SK-N-SH (cell line): ENCODE data around the gene CFAP74. TPM values are rescaled to one million over a fixed set of nuclear protein-coding genes. Genes with fewer than 3 reads are reported as not detected.

Experiments used
- CTCF ChIA-PET: fragments of 300-600, 350-600 bp; formaldehyde crosslinking; extraction: SDS; loops from one replicate; lab custom pipeline; 2021; lab: Yijun Ruan, JAX
- POLR2A ChIA-PET: fragments of 350-600 bp; sonication (Branson Sonifier 250); formaldehyde crosslinking; extraction: SDS; loops from one replicate; lab custom pipeline; 2020; ENCODE audit warnings: antibody characterized with exemption, inconsistent platforms; lab: Yijun Ruan, JAX
- DNase-seq: peaks from one replicate; pipeline ENCODE4 v3.0.0; 2012
- H2AFZ ChIP-seq: fragments of 200-600 bp; sonication (generic); 2 replicates; pipeline ENCODE4 v1.8.1; 2016; ENCODE audit warnings: antibody characterized with exemption, mild to moderate bottlenecking, low read depth
- H3F3A ChIP-seq: fragments of 200-600 bp; sonication (generic); replicated peaks from 2 replicates; pipeline ENCODE3; 2016; ENCODE audit warnings: antibody characterized with exemption, mild to moderate bottlenecking; ENCODE audit not compliant: insufficient read depth
- H3K27ac ChIP-seq, 2 experiments: fragments of 200-500 bp in 1 of 2; fragments of 200-600 bp in 1 of 2; sonication (Bioruptor generic) in 1 of 2; sonication (generic), shearing (Covaris generic) in 1 of 2; 2 replicates each; pipeline versions ENCODE4 v1.5.1 to v1.6.1; 2014 to 2016; ENCODE audit warnings: low read depth in 2 of 2, inconsistent platforms in 1 of 2, low read length in 1 of 2, mild to moderate bottlenecking in 1 of 2, mixed read lengths in 1 of 2
- H3K27me3 ChIP-seq: fragments of 200-600 bp; sonication (generic), shearing (Covaris generic); 2 replicates; pipeline ENCODE4 v1.6.1; 2016; ENCODE audit warnings: mixed run types; ENCODE audit not compliant: insufficient read depth
- H3K36me3 ChIP-seq, 2 experiments: fragments of 200-500 bp in 1 of 2; fragments of 200-600 bp in 1 of 2; sonication (Bioruptor generic) in 1 of 2; sonication (generic) in 1 of 2; replicated peaks in 1 of 2; 2 replicates each; pipeline versions ENCODE3 to v1.5.1; 2014 to 2016; ENCODE audit warnings: low read length in 1 of 2, mild to moderate bottlenecking in 1 of 2; ENCODE audit not compliant: insufficient read depth in 2 of 2, control insufficient read depth in 1 of 2
- H3K4me1 ChIP-seq, 2 experiments: fragments of 200-500 bp in 1 of 2; fragments of 200-600 bp in 1 of 2; sonication (Bioruptor generic) in 1 of 2; sonication (generic), shearing (Covaris generic) in 1 of 2; 2 replicates each; pipeline versions ENCODE4 v1.5.1 to v1.6.1; 2014 to 2016; ENCODE audit warnings: low read depth in 1 of 2, low read length in 1 of 2, mixed run types in 1 of 2; ENCODE audit not compliant: insufficient read depth in 2 of 2, control insufficient read depth in 1 of 2
- H3K4me2 ChIP-seq: fragments of 200-600 bp; sonication (generic), shearing (Covaris generic); 2 replicates; pipeline ENCODE4 v1.6.1; 2017; ENCODE audit warnings: mixed run types
- H3K4me3 ChIP-seq, 2 experiments: fragments of 200-500 bp in 1 of 2; fragments of 200-600 bp in 1 of 2; sonication (Bioruptor generic) in 1 of 2; sonication (generic), shearing (Covaris generic) in 1 of 2; 2 replicates each; pipeline versions ENCODE4 v1.5.1 to v1.8.1; 2014 to 2016; ENCODE audit warnings: low read depth in 2 of 2, inconsistent platforms in 1 of 2, low read length in 1 of 2, mild to moderate bottlenecking in 1 of 2, mixed read lengths in 1 of 2, moderate library complexity in 1 of 2
- H3K79me2 ChIP-seq: fragments of 200-600 bp; sonication (generic); 2 replicates; pipeline ENCODE4 v1.8.1; 2017; ENCODE audit warnings: mild to moderate bottlenecking; ENCODE audit not compliant: insufficient read depth
- H3K9ac ChIP-seq: fragments of 200-600 bp; sonication (generic); 2 replicates; pipeline ENCODE4 v1.6.1; 2017; ENCODE audit warnings: mixed run types
- H3K9me2 ChIP-seq: fragments of 200-600 bp; sonication (generic); 2 replicates; pipeline ENCODE4 v1.6.1; 2017; ENCODE audit warnings: mixed run types
- H3K9me3 ChIP-seq: fragments of 200-600 bp; sonication (generic); 2 replicates; pipeline ENCODE4 v1.6.1; 2017; ENCODE audit warnings: mixed run types, mild to moderate bottlenecking, moderate library complexity
- H4K20me1 ChIP-seq: fragments of 200-600 bp; sonication (generic); 2 replicates; pipeline ENCODE4 v1.6.1; 2017; ENCODE audit warnings: mild to moderate bottlenecking, mixed run types; ENCODE audit not compliant: insufficient read depth
- EP300 ChIP-seq, 2 experiments: IDR thresholded peaks; 2 replicates each; pipeline versions ENCODE4 v1.4.0 to v1.6.1; 2012; ENCODE audit warnings: borderline replicate concordance in 1 of 2, low read depth in 1 of 2, low read length in 1 of 2
- EZH2phosphoT487 ChIP-seq: fragments of 200-600 bp; sonication (generic); IDR thresholded peaks from 2 replicates; pipeline ENCODE4 v1.6.1; 2017; ENCODE audit warnings: low read depth, mixed run types, mild to moderate bottlenecking, antibody characterized with exemption, moderate library complexity, borderline replicate concordance
- FOSL2 ChIP-seq: IDR thresholded peaks from 2 replicates; pipeline ENCODE4 v1.4.0; 2012; ENCODE audit warnings: low read depth, mild to moderate bottlenecking, moderate library complexity, borderline replicate concordance
- FOXM1 ChIP-seq: IDR thresholded peaks from 2 replicates; pipeline ENCODE4 v1.4.0; 2012; ENCODE audit warnings: low read depth, mild to moderate bottlenecking
- GABPA ChIP-seq: IDR thresholded peaks from 2 replicates; pipeline ENCODE4 v1.4.0; 2012; ENCODE audit warnings: low read depth, mild to moderate bottlenecking
- GATA2 ChIP-seq: sonication (generic); formaldehyde crosslinking; IDR thresholded peaks from 2 replicates; pipeline ENCODE4 v1.5.0; 2020; ENCODE audit warnings: mild to moderate bottlenecking, missing genetic modification reagents
- IRF3 ChIP-seq: fragments of 150-350 bp; IDR thresholded peaks from 2 replicates; pipeline ENCODE4 v1.6.1; 2016; ENCODE audit warnings: mild to moderate bottlenecking, low read depth, low read length
- MAX ChIP-seq: IDR thresholded peaks from 2 replicates; pipeline ENCODE4 v1.4.0; 2012; ENCODE audit warnings: low read depth
- MEF2A ChIP-seq: IDR thresholded peaks from 2 replicates; pipeline ENCODE4 v1.4.0; 2012; ENCODE audit warnings: low read depth, borderline replicate concordance
- PBX3 ChIP-seq: IDR thresholded peaks from 2 replicates; pipeline ENCODE4; 2012
- RAD21 ChIP-seq: IDR thresholded peaks from 2 replicates; pipeline ENCODE4 v1.6.1; 2012; ENCODE audit warnings: mild to moderate bottlenecking, low read length
- RCOR1 ChIP-seq: fragments of 150-350 bp; IDR thresholded peaks from 2 replicates; pipeline ENCODE4 v1.6.1; 2017; ENCODE audit warnings: antibody characterized with exemption, low read length
- RFX5 ChIP-seq: IDR thresholded peaks from 2 replicates; pipeline ENCODE4 v1.6.1; 2012; ENCODE audit warnings: mild to moderate bottlenecking, improper control_type of control experiment, low read length
- RXRA ChIP-seq: IDR thresholded peaks from 2 replicates; pipeline ENCODE4 v1.4.0; 2012; ENCODE audit warnings: low read depth, mild to moderate bottlenecking, borderline replicate concordance
- SMC3 ChIP-seq: IDR thresholded peaks from 2 replicates; pipeline ENCODE4 v1.6.1; 2012; ENCODE audit warnings: low read depth, low read length, improper control_type of control experiment
- TEAD4 ChIP-seq: IDR thresholded peaks from 2 replicates; pipeline ENCODE4 v1.4.0; 2012; ENCODE audit warnings: mild to moderate bottlenecking, borderline replicate concordance; ENCODE audit not compliant: insufficient read depth
- USF1 ChIP-seq: IDR thresholded peaks from 2 replicates; pipeline ENCODE4 v1.4.0; 2012; ENCODE audit warnings: low read depth, borderline replicate concordance
- WGBS: methylation state at CpG from one replicate; pipeline ENCODE4 v1.1.6; 2017; ENCODE audit warnings: low lambda C conversion rate; 5-methylcytosine and 5-hydroxymethylcytosine counted together
- polyA plus RNA-seq, 3 experiments: library from polyadenylated mRNA; depleted of rRNA; stranded (reverse); fragments of >200 nt; gene quantifications; 2 replicates each; pipeline ENCODE4 v1.2.3, GENCODE V29; 2012

CFAP74 gene
- polyA plus RNA-seq, 1 of the 3 experiments (the other 2 are of a cell fraction), result not detected

- TF ChIP-seq IRF3 (no peak), RCOR1 (no peak), SMC3 (no peak), RFX5 (no peak), MAX (no peak), GATA2 (no peak), PBX3 (no peak), USF1 (no peak), EZH2phosphoT487 (no peak), MEF2A (no peak), TEAD4 (no peak), GABPA (no peak)
- ChIA-PET CTCF (interaction anchor here (1.1 to 1.3 kb wide), 2 partner anchors 44 to 61 kb away, joined by 3 to 4 read pairs; no protein-coding TSS in a partner anchor), POLR2A (no interaction called here)
- no peaks in the 10 kb centered on the region for H3K9me2 ChIP-seq
- H3F3A ChIP-seq, result no peaks in the 10 kb centered on the region
- H3K27ac ChIP-seq, result no peak overlapping the region
- H3K79me2 ChIP-seq, result no peaks in the 10 kb centered on the region
- WGBS, result 83% methylated on average over 18 of the region's 21 CpGs
- no peaks in the 10 kb centered on the region for H3K4me1 ChIP-seq
- no peaks in the 10 kb centered on the region for H3K9me3 ChIP-seq
- no peaks in the 10 kb centered on the region for H4K20me1 ChIP-seq
- no peak overlapping the region for H3K4me2 ChIP-seq
- peak; percentile 19 for DNase-seq
- H3K9ac ChIP-seq, result no peak overlapping the region
- no peaks in the 10 kb centered on the region for H3K36me3 ChIP-seq
- H2AFZ ChIP-seq, result no peak overlapping the region
- no peak overlapping the region for H3K4me3 ChIP-seq
- H3K27me3 ChIP-seq, result no peaks in the 10 kb centered on the region
Observed at GRCh38 chr1:2004856-2005255, 1.3 kb upstream of the CFAP74 start.

- no peaks in the 10 kb centered on the region for H3K9me3 ChIP-seq
- TF ChIP-seq MAX, result no peak
- TF ChIP-seq FOXM1, result no peak
- TF ChIP-seq RXRA, result no peak
- TF ChIP-seq FOSL2, result no peak
- no peak for TF ChIP-seq EP300 (IDR thresholded peaks at IDR 0.05; ENCODE audit: borderline replicate concordance in 1 of 2, low read depth in 1 of 2, low read length in 1 of 2)
- TF ChIP-seq RAD21, result no peak
- H3K36me3 ChIP-seq, result no peaks in the 10 kb centered on the region
- H3K27ac ChIP-seq, result no peak overlapping the region
- CTCF ChIA-PET, result interaction anchor here (1.1 to 1.4 kb wide), 3 partner anchors 41 to 45 kb away, joined by 3 to 4 read pairs (median 3); no protein-coding TSS in a partner anchor
- no peaks in the 10 kb centered on the region for H4K20me1 ChIP-seq
- H3K79me2 ChIP-seq, result no peaks in the 10 kb centered on the region
- 69% methylated on average over 12 of the region's 13 CpGs for WGBS
- H3K9me2 ChIP-seq, result no peaks in the 10 kb centered on the region
- no peaks in the 10 kb centered on the region for H3K27me3 ChIP-seq
- no peak for DNase-seq
- H3K4me1 ChIP-seq, result no peaks in the 10 kb centered on the region
- POLR2A ChIA-PET, result no interaction called here
- no peaks in the 10 kb centered on the region for H3F3A ChIP-seq
- no peak overlapping the region for H2AFZ ChIP-seq
- no peak overlapping the region for H3K4me3 ChIP-seq
- no peak overlapping the region for H3K9ac ChIP-seq
- H3K4me2 ChIP-seq, result no peak overlapping the region
Observed at GRCh38 chr1:2001773-2002411, 1.7 kb downstream of the CFAP74 start.
